Activated naive CD8-positive, alpha-beta T cell treated with anti-CD3 and anti-CD28 coated beads, Interleukin-2, amount 50 U/mL, for 24 hours (primary cell): ENCODE data around the gene ONECUT2.
"Not testable (repeated sequence)": the region's sequence is repeated elsewhere in the genome, so short reads cannot be mapped to it uniquely, and the experiment has no call there.

Source experiments
- ATAC-seq: fragments of 150-1000 bp; cut with Tn5 transposase; one replicate; pipeline ENCODE4 v1.10.0; 2021
- DNase-seq: peaks from one replicate; pipeline ENCODE4 v3.0.0; 2021
- H3K27ac Mint-ChIP-seq: one replicate; pipeline ENCODE4 v1.8.0; 2021; ENCODE audit warnings: mild to moderate bottlenecking, mixed read lengths
- H3K27me3 Mint-ChIP-seq: one replicate; pipeline ENCODE4 v1.8.0; 2021; ENCODE audit warnings: mixed read lengths
- H3K36me3 Mint-ChIP-seq: one replicate; pipeline ENCODE4 v1.8.0; 2021; ENCODE audit warnings: low read depth, mixed read lengths
- H3K4me1 Mint-ChIP-seq: one replicate; pipeline ENCODE4 v1.8.0; 2021; ENCODE audit warnings: mixed read lengths
- H3K4me3 Mint-ChIP-seq: one replicate; pipeline ENCODE4 v1.8.0; 2021; ENCODE audit warnings: mild to moderate bottlenecking, moderate library complexity, mixed read lengths
- H3K9me3 Mint-ChIP-seq: one replicate; pipeline ENCODE4 v1.8.0; 2021; ENCODE audit warnings: mixed read lengths

Gene ONECUT2

DNA sequence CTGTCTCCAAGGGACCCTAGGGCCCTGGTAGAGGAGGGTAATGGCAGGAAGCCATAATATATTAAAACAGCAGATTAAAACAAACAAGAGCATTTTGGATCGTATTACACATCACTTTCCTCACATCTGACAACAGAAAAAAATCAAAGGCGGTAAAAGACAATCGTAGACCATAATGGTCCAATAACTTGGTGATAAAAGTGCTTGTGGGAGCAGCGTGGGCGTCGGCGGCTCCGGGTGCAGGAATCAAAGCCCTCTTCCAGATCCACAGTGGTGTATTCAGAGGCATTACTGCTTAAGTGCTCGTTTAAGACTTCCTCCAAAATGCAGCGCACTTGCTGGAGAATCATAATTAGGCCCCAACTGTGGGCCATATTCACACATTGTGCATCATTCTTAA lies 83.4 kb downstream of the ONECUT2 start:
- Mint-ChIP-seq H3K36me3 (no peaks in the 10 kb centered on the region), H3K4me3 (no peak overlapping the region), H3K9me3 (no peaks in the 10 kb centered on the region), H3K27me3 (peaks cover 14% of the 10 kb centered on the region), H3K27ac (no peak overlapping the region), H3K4me1 (no peaks in the 10 kb centered on the region)
- no peak for DNase-seq
- ATAC-seq: no peak

DNA sequence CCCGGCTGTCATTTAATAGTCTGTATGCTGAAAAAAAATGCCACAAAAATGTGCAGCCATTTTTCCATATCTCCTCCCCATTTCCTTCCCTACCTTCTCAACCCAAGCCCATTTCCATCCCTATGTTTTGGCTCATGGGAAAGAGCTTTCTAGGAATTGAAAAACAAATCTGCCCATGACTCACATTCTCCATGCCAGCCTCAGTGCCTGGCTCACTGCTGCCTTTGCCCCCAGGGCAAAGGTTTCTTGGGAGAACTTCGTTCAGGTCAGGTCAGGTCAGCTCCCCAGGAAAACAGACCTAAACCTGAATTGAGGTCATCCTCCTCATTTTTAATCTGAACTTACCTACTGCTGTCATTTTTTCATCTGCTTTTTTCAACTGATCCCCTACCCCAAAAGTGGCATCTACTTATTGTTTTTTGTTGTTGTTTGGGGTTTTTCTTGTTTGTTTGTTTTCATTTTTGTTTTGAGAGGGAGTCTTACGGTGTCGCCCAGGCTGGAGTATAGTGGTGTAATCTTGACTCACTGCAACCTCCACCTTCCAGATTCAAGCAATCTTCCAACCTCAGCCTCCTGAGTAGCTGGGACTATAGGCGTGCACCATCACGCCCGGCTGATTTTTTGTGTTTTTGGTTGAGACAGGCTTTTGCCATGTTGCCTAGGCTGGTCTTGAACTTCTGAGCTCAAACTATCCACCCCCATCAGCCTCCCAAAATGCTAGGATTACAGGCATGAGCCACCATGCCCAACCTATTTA lies 84.7 kb downstream of the ONECUT2 start:
- no peaks in the 10 kb centered on the region for H3K9me3 Mint-ChIP-seq
- H3K4me1 Mint-ChIP-seq: no peaks in the 10 kb centered on the region
- no peaks in the 10 kb centered on the region for H3K36me3 Mint-ChIP-seq
- H3K27me3 Mint-ChIP-seq: peaks cover 11% of the 10 kb centered on the region
- ATAC-seq (no peak), DNase-seq (no peak)
- H3K27ac Mint-ChIP-seq: no peak overlapping the region
- no peak overlapping the region for H3K4me3 Mint-ChIP-seq

DNA sequence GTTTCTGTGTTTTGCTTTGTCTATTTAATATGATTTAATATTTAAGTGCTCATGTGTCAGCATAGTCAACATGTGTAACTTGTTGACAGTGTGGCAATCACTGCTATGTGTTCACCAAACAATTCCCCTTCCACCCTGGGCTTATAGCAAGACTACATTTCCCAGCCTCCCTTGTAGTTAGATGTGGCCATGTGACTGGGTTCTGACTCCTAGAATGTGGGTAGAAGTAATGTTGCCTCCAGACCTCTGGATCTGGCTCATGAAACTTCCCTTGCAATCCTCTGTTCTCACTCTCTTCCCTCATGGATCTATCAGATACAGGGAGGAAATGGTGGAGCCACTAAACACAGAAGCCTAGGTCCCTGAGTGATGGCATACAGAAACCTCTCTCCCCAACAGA lies 87.2 kb downstream of the ONECUT2 start:
- not testable (repeated sequence) for H3K4me1 Mint-ChIP-seq, H3K4me3 Mint-ChIP-seq, H3K9me3 Mint-ChIP-seq, H3K27ac Mint-ChIP-seq, ATAC-seq, DNase-seq, H3K36me3 Mint-ChIP-seq, H3K27me3 Mint-ChIP-seq

DNA sequence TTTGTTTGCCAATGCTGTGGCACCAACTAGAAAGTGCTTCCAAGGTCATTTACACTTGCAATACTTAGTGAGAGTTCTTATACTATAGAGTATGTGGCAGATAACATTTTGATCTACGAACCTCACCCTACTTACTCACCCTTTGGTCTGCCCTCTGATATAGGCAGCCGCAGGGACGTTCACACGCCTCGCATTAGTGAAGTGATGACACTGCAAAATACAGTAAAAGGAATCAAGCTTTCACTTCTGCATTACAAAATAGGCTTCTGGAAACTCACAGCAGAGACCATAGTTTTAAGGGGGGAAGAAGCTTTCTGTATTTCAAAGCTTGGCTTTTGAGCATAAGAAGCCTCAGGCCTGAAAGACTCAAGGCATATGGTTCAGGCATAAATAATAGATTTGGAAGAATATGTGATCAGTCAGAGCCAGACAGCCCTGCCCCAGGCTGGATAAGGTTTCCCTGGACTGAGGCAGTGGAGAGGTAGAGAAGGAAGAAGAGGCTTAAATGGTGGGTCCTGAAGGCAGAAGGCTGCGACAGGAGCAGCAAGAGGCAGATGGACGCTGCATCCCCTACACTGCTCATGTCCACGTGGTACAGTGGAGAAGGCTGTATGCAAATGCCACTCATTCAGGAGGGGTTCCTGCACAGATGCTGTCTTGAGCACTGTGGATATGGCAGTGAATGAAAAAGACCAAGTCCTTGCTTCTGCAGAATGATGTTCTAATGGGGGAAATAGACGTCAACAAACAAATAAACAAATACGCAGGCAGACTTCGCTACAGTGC lies 88.2 kb downstream of the ONECUT2 start:
- Mint-ChIP-seq H3K9me3 (no peaks in the 10 kb centered on the region), H3K4me1 (no peaks in the 10 kb centered on the region), H3K36me3 (no peaks in the 10 kb centered on the region), H3K4me3 (no peak overlapping the region), H3K27ac (no peak overlapping the region), H3K27me3 (peaks cover 7% of the 10 kb centered on the region)
- DNase-seq: no peak
- ATAC-seq: no peak

DNA sequence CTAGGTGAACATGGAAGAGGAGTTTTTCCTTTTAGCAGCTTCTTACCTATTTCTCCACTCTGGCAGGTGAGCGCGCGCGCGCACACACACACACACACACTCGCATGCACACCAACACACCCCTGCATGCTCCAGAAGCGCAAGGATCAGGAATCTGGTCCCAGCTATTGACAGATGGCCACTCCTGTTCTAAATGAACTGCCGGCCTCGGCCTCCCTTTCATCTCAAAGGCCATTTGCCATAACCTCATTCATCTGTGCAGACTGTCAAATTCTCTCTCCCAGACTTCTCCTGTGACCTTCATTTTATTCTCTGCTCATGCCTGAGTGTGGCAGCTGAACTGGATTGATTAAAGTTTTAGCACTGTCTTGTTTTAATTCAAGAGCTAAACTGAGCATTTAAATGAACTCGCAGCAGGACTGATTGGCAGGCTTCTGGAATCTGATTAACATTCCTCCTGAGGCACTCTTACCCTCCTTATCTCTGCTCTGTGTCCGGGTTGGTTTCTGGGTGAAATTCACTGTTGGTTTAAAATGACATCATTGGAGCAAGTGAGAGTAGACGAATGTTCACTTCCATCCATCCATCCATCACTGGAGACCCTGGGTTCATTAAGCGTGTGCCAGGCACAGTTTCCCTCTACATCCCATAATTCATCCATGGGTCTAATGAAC lies 92.5 kb downstream of the ONECUT2 start:
- ATAC-seq: no peak

DNA sequence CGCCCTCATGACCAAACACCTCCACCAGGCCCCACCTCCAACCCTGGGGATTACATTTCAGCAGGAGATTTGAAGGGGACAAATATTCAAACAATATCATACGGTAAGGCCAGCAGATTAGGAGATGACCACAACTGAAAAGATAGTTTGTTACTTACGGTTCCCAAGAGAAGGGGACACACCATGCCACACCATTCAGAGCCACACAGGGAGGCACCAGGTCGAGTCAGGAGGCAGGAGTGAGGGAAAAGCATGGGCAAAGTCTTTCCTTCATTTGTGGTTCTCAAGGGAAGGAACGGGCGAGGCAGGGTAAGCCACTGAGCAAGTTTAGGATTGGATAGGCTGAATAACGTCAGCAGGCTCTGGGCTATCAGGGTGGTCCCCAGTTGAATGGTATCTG lies 94.0 kb downstream of the ONECUT2 start:
- Mint-ChIP-seq H3K4me3 (no peak overlapping the region), H3K27me3 (no peaks in the 10 kb centered on the region), H3K36me3 (no peaks in the 10 kb centered on the region), H3K4me1 (no peaks in the 10 kb centered on the region), H3K9me3 (no peaks in the 10 kb centered on the region), H3K27ac (no peak overlapping the region)
- ATAC-seq (no peak), DNase-seq (no peak)

More for the DNA sequence above, 92.5 kb downstream of the ONECUT2 start:
- Mint-ChIP-seq H3K4me3 (no peak overlapping the region), H3K9me3 (no peaks in the 10 kb centered on the region), H3K27ac (no peak overlapping the region), H3K27me3 (no peaks in the 10 kb centered on the region), H3K4me1 (no peaks in the 10 kb centered on the region), H3K36me3 (no peaks in the 10 kb centered on the region)
- no peak for DNase-seq

DNA sequence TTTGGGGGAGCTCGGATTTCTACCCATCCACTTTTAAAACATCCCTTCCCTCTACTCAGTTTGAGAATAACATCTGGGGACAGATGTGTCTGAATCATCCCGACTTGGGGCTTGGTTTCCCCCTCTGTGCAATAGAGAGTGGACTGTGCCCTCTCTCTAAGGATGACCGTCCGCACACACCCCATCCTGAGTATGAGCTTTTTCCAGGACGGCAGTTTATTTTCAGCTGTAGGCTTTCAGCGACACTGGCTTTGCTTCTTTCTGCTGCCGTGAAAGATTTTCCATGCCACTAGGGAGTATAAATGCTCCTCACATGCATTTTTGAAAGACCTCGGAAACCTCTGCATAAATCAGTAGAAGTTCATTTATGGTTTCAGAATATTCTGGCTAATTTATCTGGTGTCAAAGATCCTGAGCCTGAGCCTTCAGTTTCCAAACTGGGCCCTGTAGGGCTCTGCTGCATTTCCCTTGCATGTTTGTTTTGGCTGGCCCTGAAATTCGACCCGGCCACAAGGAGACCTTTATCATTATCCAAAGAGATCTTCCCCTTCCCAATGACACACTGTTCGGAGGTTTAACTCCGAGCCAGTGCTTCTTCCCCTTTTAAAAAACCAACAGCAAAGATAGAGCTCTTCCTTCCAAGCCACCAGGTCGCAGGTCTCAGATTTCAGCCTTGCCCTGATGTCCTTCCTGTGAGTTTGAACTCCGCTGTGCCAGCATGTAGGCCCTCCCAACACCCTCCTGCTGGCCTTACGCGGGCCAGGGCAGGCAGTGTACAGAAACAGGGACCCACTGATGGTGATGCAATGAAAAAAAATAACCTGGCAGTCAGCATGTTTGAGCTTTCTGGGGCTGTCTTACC lies 98.1 kb downstream of the ONECUT2 start:
- no peak for DNase-seq
- no peak for ATAC-seq
- Mint-ChIP-seq H3K4me1 (no peaks in the 10 kb centered on the region), H3K27ac (no peak overlapping the region), H3K9me3 (no peaks in the 10 kb centered on the region), H3K4me3 (no peak overlapping the region), H3K27me3 (no peaks in the 10 kb centered on the region), H3K36me3 (no peaks in the 10 kb centered on the region)

DNA sequence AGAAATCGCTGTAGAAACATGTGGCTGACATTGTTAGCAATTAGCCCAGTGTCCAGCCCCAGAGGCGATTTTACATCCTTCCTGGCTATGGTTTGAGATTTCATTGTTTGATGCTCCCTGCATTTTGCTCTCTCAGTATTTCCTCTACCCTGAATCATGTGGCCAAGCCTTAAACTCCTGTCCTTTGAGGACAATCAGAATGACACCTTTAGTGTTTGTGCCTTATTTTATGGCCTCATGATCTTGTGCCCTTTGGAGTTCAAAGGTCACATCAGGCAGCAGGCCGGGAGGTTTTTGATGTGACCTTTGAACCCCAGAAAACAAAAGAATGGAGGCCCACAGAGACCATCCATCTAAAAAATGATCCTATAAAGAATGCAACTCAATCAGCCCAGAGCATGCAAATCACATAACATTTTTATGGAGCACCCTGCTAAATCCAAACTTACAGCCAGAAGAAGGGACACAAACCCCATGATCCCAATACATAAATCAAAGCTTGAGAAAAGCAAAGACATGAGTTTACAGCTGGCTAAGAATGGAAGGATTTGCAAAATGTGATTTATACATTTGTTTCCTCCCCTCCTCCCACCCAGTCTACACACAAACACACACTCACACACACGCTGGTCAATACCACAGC lies 98.8 kb downstream of the ONECUT2 start:
- no peaks in the 10 kb centered on the region for H3K4me1 Mint-ChIP-seq
- H3K36me3 Mint-ChIP-seq: no peaks in the 10 kb centered on the region
- DNase-seq: no peak
- H3K27me3 Mint-ChIP-seq: no peaks in the 10 kb centered on the region
- no peak overlapping the region for H3K27ac Mint-ChIP-seq
- H3K9me3 Mint-ChIP-seq: no peaks in the 10 kb centered on the region
- H3K4me3 Mint-ChIP-seq: no peak overlapping the region
- ATAC-seq: no peak

DNA sequence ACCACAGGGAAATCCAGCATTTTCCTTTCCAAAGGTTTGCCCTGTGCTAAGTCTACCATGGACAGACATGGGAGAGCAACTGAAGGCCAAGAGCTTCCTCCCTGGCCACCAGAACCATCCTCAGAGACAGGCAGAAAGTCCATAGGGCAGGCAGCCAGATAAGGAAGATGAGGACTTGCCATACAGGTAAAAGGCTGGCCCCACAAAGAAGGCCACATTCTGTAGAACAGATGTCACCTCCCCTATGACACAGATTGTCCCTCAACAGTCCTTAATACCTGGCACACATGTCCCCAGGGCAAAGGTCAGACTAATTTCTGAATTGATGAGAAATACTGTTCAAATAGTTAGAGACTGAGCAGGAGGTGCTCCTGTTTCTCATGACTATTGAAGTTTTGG lies 99.3 kb downstream of the ONECUT2 start:
- H3K9me3 Mint-ChIP-seq: no peaks in the 10 kb centered on the region
- H3K36me3 Mint-ChIP-seq: no peaks in the 10 kb centered on the region
- ATAC-seq: no peak
- H3K4me1 Mint-ChIP-seq: no peaks in the 10 kb centered on the region
- H3K4me3 Mint-ChIP-seq: no peak overlapping the region
- no peak for DNase-seq
- H3K27me3 Mint-ChIP-seq: no peaks in the 10 kb centered on the region
- H3K27ac Mint-ChIP-seq: no peak overlapping the region

DNA sequence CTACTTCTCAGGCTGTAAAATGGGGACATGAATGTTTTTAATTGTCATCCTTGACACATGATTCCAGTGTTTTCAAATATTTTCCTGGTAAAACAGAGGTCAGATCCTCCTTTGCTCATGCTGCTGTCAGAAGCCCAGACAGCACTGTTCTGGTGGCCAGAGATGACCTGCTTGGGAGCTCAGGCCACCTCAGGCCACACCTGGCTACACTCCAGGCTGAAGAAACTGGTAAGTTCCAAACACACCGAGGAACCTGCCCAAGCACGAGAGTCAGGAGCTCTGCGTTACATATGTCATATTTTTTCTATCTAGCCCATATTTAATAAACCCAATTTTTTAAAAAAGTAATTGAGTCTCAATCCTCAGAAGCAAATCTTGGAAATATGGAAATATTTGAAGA lies 103.4 kb downstream of the ONECUT2 start:
- no peak for ATAC-seq
- H3K4me3 Mint-ChIP-seq: no peak overlapping the region
- H3K36me3 Mint-ChIP-seq: no peaks in the 10 kb centered on the region
- no peak for DNase-seq
- no peaks in the 10 kb centered on the region for H3K27me3 Mint-ChIP-seq
- no peaks in the 10 kb centered on the region for H3K4me1 Mint-ChIP-seq
- no peaks in the 10 kb centered on the region for H3K9me3 Mint-ChIP-seq
- H3K27ac Mint-ChIP-seq: no peak overlapping the region

DNA sequence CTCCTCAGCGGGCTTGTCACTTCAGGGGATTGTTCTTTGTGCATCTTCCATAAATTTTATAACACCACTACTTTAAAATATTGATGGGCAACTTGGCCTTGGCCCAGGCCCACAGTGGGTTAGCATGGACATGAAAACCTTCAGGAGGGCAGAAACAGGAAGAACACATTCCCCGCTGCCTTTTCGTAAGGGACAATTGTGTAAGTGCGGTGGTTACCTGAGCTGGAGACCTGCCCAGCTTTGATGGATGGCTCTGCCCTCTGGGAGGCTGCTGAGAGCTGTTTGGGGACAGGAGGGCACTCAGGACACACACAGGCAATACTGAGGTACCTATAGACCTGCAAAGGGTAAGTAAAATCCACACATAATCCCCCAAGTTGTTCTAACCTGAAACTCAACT lies 104.5 kb downstream of the ONECUT2 start:
- Mint-ChIP-seq H3K9me3 (no peaks in the 10 kb centered on the region), H3K27me3 (no peaks in the 10 kb centered on the region), H3K36me3 (no peaks in the 10 kb centered on the region), H3K27ac (no peak overlapping the region), H3K4me3 (no peak overlapping the region), H3K4me1 (no peaks in the 10 kb centered on the region)
- DNase-seq (no peak), ATAC-seq (no peak)
